GM18517 (cell line): ENCODE measurements around the gene PPP1R9A.

Experiments used
- ATAC-seq: cut with Tn5 transposase; IDR thresholded peaks from one replicate; pipeline ENCODE4 v1.9.1; 2021; ENCODE audit warnings: mild to moderate bottlenecking, moderate library complexity; ENCODE audit not compliant: unreplicated experiment

PPP1R9A gene

DNA sequence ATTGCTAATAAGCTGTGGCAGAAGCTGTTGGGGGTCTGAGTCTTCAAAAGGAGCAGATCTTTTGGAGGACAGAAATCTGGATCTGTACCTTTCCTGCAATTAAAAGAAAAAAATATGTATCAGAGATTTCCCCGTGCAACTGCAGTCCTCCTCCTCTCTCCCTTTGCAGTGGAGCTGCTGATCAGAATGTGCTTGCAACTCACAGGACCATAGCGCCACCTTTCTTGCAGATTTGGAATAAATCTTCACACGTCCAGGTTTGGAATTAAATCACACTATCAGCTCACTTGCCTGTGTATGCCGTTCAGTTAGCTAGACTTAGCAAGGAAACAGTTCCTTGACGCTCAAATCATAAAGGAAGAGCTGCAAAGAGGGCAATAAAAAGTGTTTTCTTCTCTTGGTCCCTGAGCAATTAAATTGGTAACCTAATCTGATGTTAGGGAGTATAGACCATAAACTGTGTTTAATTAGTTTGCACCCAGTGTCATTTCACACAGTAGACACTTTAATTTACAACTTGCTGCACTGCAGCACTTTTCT, 339.5 kb downstream of the PPP1R9A start:
- peak; percentile 73 for ATAC-seq

DNA sequence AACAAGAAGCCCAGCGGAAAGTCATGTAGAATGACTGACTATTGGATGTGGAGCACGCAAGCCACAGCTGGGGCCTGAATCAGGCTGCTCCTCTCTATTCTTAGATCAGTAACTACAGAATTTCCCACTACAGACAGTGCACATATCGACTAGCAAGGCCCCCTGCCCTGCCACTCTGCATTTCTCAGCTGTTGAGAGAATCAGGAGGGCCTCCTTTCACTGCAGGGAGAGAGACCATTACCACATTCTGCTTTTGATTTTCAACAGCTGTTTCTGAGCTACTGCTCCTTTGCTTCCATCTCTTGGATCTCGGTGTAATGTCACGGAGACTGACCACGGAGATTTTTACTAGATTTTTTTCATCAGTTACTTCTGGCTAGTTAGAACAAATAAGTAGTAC, 343.2 kb downstream of the PPP1R9A start:
- no peak for ATAC-seq

DNA sequence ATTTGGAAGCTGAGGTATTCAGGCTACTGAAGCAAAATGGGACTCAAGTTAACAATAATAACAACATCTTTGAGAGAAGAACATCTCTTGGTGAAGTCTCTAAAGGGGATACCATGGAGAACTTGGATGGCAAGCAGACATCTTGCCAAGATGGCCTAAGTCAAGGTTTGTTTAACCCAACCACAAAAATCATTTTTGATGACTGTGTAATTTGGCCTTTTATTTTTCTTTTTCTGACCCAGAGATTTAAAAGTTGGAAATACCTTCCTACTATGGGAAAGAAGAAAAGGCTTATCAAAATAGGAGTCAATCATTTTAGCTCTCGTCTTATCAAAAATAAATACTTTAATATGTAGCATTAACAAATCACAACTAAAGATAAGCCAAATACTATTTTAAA, 344.6 kb downstream of the PPP1R9A start:
- no peak for ATAC-seq

DNA sequence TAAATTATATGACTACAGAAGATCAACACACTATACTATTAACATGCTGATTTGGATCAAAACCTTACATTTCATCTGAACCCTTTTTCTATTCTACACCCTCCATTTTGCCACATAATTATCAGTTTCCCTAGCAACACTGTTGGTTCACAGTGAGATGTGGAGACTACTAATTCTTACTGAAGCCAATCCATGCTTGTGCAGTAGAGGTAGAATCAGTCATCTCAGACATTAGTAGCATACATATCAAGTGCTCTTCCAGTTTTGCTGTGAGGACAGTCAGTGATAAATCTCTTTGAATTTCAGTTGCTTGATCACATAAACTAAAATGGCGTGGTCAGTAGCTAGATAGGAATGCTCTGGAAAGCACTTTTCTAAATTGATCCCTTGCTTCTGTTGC, 346.6 kb downstream of the PPP1R9A start:
- ATAC-seq: no peak

DNA sequence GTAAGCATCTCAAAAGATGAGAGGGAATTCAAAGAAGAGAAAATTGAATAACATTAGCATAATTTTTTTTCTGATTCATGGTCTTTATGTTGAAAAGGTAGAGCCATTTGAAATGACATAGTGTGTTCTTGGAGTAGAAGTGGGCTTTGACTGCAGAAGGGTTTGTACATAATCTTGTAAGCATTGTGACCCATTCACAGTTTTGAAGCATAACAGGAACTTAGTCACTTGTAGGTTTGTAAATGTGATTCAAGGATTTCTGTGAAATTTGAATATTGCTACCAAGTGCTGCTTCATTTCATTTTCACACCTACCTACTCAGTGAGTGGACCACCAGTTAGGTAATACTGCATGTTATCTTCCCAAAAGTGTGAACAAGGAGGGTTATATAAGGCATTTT, 348.3 kb downstream of the PPP1R9A start:
- ATAC-seq: no peak

DNA sequence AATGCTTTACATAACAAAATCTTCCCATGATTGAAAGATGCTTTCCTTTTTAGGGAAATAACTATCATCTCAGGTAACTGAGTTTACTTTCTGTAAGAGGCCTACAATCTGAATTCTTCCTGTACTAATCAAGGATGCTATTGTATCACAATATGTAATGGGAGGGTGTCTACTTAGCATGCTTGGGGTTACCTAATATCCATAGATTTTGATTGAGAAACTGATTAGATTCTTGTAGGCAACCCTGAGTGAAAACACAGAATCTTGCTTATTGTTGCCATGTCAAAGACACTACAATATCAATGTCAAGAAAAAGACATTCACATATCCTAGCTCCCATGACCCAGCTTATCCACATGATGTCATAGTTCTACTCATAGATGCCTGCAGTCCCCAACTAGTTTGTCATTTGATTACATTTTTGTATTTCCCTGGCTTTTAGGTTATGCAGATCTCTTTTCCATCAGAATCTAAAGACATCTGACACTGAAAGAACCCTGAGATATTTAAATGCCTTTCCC, 354.6 kb downstream of the PPP1R9A start:
- no peak for ATAC-seq

DNA sequence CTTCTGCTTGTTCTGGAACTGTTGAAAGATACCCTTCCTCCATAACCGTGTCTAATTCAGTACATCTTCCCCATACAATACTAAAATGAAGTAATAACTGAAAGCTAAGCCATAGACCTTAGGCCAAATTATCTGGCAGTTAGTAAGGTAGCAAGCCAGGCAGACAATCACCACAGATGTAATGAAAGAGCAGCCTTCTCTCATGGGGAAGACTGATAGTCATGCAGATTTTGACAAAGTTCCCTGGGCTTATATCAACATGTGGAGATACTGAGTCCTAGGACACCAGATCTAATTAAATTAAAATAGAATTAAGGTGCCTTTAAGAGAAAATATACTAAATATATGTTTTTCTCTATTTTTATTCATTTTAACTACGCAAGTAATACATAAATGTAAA, 355.5 kb downstream of the PPP1R9A start:
- ATAC-seq: no peak

DNA sequence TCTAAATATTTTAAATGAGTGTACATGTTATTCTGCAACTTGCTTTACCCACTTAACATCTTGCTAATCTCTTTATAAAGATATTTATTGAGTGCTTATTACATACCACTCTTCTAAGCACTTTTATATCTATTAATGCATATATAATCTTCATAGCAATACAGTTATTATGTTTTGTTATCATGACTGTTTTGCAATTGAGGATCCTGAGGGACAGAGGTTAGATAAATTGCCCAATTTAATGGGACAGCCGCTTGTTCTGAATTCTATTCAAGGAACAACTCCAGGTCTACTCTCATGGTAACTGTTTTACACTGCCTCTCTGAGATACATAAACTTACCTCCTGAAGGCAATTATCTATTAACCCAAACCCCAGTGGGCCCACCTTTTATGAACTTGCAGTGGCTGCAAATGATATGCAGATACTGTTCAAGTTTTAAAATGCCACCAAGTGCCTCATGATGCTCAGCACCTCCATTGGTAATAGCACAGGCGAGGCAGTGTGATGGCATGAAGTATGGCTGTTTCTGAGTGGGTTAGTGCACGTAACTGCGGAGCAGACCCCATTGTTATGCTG, 356.5 kb downstream of the PPP1R9A start:
- no peak for ATAC-seq

DNA sequence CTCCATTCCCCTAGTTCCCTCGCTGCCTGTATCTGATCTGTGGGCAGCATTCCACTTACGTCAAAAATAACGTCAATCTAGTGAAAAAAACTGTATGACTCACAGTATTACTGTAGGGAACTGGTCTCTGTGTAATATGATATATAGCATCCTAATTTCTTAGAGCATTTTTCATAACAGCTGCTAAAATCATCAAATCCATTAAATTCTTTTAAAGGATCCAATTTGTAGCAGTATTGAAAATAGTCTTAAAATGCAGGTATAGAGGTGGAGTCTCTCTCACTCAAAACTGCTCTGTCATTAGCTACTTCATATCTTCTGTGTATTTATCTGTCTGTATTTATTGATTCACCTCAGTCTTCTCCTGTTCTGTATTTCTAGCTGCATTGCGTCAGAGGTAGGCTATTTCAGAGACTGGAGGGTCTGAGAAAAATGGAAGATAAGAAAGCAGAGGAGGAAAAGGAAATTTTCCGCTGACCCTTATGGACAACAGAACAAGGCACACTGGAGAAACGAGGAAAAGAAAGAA, 357.0 kb downstream of the PPP1R9A start:
- ATAC-seq: no peak

DNA sequence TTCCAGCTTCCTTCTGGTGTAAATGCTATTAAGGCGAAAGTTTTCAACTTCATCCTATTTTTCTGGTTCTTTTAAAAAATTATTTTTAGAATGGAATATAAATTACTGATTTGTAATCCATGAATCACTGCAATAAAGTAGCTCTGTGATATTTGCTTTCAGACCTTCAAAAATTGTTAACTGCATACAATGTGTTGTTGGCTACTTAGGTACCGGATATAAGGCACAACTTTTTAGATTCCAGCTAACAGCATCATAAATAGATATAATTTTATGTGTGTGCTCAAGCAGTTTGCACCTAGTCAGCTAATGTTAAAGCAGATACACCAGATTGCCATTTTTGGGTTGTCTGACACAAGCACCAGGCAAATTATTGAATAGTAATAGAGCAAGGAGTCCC, 358.2 kb downstream of the PPP1R9A start:
- no peak for ATAC-seq

DNA sequence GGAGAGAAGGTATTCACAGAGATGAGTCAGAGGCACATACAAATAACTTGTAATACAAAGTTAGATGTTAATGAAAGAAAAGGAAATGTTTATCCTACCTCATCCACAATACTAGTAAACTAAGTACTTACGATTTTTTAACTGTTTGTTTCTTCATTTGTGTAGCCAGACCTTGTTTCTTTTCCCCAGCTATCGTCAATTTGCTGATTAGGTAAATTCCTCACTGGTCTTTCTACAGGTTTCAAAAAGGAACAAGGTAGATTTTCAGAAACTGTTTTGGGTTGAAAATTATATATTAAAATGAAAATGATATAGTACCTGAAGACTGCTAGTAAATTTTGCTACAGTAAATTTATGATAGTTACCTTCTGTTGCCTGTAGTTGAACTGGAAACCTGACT, 360.4 kb downstream of the PPP1R9A start:
- no peak for ATAC-seq

DNA sequence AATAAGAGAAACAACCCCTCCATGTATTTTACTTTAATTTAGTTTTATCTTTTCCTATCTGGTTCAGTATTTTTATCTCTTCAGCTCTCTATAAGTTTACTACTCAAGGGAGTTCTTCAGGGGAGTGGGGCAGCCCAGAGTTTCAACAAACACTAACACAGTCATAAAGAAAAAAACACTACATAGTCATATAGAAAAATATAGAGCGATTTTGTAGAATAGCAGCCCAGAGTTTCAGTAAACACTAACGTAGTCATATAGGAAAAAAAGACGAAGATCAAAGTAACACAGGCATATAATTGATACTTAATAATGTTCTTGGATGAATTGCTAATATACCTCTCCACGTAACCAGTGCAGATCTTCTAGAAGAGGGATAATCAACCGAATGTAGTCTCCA, 362.2 kb downstream of the PPP1R9A start:
- no peak for ATAC-seq

DNA sequence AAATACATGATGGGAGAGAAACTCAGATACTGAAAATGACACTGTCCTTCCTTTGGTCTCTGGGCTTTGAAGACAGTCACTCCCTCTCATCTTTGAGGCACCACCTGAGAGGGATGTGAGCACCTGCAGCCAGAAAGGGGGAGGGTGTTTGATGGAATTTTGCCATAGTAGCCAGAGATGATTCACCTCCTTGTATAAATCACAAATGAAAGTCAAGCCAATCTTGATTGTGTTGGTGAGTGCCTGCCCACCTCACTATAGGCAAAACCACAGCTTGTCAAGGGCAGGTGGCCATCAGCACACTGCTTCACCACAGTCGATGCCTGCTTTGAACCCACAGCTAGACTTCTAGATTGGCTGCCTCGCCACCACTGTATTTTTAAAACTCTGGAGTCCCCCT, 368.7 kb downstream of the PPP1R9A start:
- no peak for ATAC-seq

DNA sequence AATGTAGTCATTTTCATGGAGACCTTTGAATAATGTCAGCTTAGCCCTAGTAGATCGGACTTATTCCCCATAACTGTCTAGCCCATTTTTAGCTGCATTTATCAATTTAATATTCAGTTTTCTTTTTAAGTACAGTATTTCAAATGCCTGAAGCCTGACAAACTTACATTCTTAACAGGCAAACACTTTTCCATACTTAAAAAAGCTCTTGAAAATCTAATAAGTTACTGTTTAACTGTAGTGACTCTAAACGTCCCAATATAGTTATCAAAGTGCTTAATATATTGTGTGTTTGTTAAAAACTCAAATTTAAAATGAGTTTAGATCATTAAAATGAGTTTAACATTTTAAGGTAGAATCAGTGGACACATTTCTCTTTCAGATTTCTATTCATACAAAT, 372.0 kb downstream of the PPP1R9A start:
- no peak for ATAC-seq

DNA sequence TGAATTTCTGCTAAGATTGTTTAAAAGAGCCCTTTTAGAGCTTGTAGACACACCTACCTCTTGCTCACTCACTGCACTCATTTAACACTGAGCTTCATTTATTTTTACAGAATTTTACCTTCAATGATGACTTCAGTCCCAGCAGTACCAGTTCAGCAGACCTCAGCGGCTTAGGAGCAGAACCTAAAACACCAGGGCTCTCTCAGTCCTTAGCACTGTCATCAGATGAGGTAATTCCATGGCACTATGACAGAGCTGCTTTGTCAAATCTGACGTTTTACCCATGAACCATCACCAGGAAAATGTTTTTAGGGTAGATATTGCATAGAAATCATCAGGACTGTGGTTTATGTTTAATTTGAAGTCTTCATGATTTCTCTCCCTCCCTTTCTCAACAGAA, 378.7 kb downstream of the PPP1R9A start:
- ATAC-seq: no peak

DNA sequence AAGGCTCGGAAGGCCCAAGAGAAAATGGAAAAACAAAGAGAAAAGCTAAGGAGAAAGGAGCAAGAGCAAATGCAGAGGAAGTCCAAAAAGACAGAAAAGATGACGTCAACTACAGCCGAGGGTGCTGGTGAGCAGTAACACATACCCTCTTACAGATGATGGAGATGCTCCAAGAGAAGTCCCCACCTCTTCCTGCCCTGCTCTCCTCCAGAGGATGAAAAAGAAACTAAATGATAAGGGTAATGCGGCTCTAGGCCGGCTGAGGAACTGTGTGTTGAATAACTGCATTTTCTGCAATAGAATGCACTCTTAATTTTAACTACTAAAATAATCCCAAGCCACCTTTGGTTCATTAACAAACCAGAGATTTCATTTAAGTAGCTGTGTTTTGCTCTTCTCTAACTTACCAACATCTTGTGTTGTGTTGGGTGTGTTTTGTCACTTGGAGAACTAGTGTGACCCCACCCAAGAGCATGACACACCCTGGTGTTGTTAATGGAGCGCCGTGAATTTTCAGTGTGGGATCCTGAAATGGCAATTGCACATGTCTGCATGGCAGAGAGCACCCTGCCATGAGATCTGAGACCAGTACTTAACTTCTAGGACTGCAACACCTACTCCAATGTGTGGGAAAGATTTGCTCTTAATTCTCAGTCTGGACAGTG, 382.9 kb downstream of the PPP1R9A start:
- ATAC-seq: no peak

DNA sequence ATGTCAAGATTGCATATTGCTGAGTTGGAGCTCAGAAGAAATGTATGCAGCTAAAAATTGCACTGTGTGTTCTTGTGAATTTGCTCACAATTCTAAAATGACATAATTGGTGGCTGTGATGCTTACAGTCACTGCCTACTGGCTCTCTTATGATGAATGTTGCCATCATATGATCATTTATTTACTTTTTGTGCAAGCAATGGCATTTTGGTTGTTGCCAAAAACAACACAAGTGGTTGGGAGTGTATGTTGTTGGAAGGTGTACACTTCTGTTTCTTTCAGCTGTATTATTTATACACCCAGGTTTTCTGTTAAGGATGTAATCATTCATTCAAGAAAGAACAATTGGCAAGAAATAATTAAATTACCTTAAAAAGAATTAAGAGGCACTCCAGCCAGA, 388.0 kb downstream of the PPP1R9A start:
- ATAC-seq: no peak

DNA sequence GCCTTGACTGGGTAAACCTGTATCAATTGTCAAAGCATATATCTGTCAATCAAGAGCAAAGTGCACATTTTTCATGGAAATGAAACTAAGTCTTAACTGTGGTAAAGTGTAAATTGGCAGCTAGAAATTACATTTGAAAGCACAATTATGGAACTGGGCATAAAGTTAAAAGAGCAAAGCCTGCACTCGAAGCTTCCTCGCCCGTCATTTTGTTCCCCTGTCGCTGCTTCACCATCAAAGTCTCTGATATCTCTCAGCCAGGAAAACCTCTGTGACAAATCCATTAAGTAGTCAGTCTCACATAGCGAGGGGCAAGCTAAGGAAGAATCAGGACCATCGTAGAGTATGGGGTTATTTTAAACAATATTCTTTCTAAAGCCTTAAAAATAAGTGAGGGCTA, 389.1 kb downstream of the PPP1R9A start:
- ATAC-seq: no peak

DNA sequence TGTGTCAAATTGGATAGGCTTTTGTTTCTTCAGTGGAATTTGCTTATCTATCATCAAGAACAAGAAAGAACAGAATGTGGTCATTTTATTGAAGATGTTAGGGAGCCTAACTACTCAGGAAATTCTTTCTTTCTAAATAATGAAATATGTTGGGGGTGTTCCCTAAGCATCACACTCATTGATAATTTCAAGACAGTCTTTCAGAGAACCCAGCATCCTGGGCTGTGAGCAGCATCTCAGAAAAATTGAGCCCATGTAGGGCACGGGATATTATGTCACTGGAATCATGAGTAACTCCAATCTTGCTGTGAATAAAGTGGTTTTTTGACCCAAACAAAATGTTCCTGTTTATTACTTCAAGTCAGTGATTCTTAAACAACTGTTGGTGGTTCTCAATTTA, 389.6 kb downstream of the PPP1R9A start:
- no peak for ATAC-seq

DNA sequence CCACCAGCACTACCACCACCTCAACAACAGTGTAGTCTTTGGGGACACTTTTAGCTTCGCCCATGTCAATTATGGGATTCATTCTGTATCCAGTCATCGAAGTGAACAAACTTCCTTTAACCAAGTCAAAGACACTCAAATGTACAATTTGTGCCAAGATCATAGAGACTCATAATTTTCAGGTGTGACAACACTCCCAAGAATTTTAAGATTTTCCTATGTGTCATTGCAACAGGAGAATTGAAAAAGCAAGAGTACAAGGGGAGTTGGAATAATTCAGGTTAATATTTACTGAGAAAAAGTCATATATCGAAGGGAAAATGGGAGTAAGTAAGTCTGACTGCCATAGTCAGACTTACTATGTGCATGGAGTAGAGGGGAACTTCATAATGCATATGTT, 390.7 kb downstream of the PPP1R9A start:
- no peak for ATAC-seq

DNA sequence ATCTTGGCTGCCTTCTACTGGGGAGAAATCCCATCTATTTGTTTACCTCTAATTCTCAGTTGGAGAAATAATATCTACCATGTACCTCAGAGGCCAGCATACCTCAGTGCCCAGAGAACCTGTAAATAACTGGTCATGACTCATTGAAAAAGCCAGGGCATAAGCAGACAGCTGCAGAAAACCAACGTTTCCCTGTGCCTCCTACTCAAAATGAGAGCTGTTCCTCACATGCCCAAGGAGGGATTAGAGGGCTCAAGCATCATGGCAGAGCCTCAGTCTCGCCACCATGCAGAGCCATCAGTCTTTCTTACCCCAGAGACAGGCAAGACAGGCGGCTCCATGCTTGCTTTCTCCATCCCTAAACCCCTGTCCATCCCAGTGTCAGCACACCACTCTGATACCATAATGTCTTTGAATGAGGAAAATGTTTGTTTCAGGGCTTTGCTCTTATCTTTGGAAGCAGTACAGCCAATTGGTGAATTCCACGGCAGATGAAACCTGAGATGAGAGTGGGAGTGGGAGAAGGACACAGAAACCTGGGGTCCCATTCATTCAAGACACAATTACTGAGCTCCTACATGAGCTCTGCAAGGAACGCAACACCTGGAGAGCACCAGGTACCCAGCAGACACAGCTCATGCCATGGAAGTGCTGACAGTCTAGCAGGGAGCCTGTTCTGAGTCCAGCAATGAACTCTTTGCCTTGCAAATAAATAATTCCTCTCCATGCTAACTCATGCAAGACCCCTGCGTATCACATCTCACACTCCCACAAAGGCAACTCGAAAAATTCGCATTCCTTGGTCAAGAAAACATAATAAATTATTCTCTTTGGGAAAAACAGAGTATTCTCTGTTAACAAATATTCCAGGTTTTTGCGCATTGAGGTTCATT, 395.9 kb downstream of the PPP1R9A start:
- no peak for ATAC-seq
